ENCODE measurements around the gene SAP30BP.

SAP30BP gene

DNA sequence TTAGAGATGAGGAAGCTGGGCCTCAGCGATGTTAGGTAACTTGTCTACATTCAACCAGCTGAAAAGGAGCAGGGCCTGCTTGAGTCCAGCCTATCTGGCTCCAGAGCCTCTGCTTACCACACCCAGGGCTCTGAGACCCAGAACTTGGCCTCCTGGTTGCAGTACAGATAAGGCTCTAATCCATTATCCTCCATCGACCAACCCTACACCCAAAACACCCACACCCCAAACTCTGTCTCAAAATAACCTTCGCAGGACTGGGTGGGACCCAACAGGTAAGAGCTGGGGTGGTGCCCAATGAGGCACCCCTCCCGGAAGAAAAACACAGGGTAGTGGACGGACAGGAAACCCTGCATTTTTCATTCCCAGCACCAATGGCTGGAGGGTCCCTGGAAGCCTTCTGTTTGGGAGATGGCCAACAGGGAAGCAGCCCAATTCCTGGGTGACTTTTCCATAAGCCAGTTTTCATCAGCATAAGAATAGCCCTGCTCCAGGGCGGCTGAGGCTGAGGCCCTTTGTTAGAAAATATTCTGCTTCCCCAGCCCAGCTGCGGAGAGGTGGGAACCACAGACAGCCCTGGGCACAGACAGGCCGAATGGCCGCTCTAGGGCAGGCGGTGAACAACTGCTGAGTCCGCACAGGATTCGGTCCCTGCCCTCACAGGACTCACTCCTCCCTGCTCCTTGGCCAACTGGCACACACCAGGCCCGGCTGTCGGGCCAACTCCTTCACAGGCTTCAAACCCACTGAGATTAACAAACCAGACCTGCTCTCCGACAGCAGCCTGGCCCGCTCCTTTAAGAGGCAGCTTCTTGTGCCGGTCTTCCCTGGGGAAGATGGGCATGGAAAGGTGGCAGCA, 24.1 kb upstream of the SAP30BP start:
- Histone ChIP-seq H3K4me2 (ENCODE audit: low read depth, low read length, poor library complexity, severe bottlenecking) (no peak overlapping the region), H3F3A (ENCODE audit: insufficient read depth) (no peaks in the 10 kb centered on the region; the same call in 1 of the 2 replicates), H3K27me3 (ENCODE audit: low read length) (no peaks in the 10 kb centered on the region), H3K9me3 (ENCODE audit: insufficient read depth, low read length) (no peaks in the 10 kb centered on the region), H3K27ac (ENCODE audit: low read depth, low read length) (no peak overlapping the region), H2AFZ (ENCODE audit: low read depth, low read length, severe bottlenecking) (no peak overlapping the region), H3K9me2 (replicated peaks; ENCODE audit: insufficient read depth, low read length) (no peaks in the 10 kb centered on the region), H3K9ac (ENCODE audit: low read length) (no peak overlapping the region), H3K4me3 (ENCODE audit: insufficient read depth, low read length, poor library complexity, severe bottlenecking) (no peak overlapping the region), H3K36me3 (ENCODE audit: low read length) (no peaks in the 10 kb centered on the region), H3K79me2 (ENCODE audit: insufficient read depth, low read length) (no peaks in the 10 kb centered on the region), H4K20me1 (ENCODE audit: low read depth, low read length) (no peaks in the 10 kb centered on the region)
- TF ChIP-seq EZH2phosphoT487 (conservative IDR thresholded peaks at IDR 0.05; ENCODE audit: low read length) = no peak
- TF ChIP-seq, protein P1, sequence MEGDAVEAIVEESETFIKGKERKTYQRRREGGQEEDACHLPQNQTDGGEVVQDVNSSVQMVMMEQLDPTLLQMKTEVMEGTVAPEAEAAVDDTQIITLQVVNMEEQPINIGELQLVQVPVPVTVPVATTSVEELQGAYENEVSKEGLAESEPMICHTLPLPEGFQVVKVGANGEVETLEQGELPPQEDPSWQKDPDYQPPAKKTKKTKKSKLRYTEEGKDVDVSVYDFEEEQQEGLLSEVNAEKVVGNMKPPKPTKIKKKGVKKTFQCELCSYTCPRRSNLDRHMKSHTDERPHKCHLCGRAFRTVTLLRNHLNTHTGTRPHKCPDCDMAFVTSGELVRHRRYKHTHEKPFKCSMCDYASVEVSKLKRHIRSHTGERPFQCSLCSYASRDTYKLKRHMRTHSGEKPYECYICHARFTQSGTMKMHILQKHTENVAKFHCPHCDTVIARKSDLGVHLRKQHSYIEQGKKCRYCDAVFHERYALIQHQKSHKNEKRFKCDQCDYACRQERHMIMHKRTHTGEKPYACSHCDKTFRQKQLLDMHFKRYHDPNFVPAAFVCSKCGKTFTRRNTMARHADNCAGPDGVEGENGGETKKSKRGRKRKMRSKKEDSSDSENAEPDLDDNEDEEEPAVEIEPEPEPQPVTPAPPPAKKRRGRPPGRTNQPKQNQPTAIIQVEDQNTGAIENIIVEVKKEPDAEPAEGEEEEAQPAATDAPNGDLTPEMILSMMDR (IDR thresholded peaks at IDR 0.05; ENCODE audit: insufficient read depth, low read length, poor library complexity, severe bottlenecking) = no peak

DNA sequence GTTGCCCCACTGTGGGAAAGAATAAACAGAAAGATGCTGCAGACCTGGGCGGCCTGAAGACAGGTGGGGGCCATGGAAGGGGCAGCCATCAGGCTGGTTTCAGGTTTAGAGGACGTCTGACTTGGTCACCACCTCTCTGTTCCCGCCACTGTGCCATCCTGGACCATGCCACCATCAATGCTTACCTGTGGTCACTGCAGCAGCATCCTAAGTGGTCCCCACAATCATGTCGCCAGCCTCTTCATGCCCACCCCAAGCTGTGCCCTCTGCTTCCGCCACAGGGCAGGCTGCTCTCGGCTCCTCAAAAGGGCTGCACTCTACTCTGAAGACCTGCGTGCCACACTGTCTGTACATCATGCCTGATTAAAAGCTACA, 23.5 kb upstream of the SAP30BP start:
- H3K4me2 ChIP-seq (ENCODE audit: low read depth, low read length, poor library complexity, severe bottlenecking) = no peak overlapping the region
- no peaks in the 10 kb centered on the region for H4K20me1 ChIP-seq (ENCODE audit: low read depth, low read length)
- no peaks in the 10 kb centered on the region for H3K9me3 ChIP-seq (ENCODE audit: insufficient read depth, low read length)
- H3K79me2 ChIP-seq (ENCODE audit: insufficient read depth, low read length) = no peaks in the 10 kb centered on the region
- no peak overlapping the region for H3K4me3 ChIP-seq (ENCODE audit: insufficient read depth, low read length, poor library complexity, severe bottlenecking)
- H2AFZ ChIP-seq (ENCODE audit: low read depth, low read length, severe bottlenecking) = no peak overlapping the region
- H3K9ac ChIP-seq (ENCODE audit: low read length) = no peak overlapping the region
- H3F3A ChIP-seq (ENCODE audit: insufficient read depth) = no peaks in the 10 kb centered on the region; the same call in 1 of the 2 replicates
- H3K27ac ChIP-seq (ENCODE audit: low read depth, low read length) = no peak overlapping the region
- no peaks in the 10 kb centered on the region for H3K36me3 ChIP-seq (ENCODE audit: low read length)
- H3K9me2 ChIP-seq (replicated peaks; ENCODE audit: insufficient read depth, low read length) = no peaks in the 10 kb centered on the region
- no peaks in the 10 kb centered on the region for H3K27me3 ChIP-seq (ENCODE audit: low read length)
- TF ChIP-seq EZH2phosphoT487 (conservative IDR thresholded peaks at IDR 0.05; ENCODE audit: low read length) = no peak
- TF ChIP-seq, protein P1 (IDR thresholded peaks at IDR 0.05; ENCODE audit: insufficient read depth, low read length, poor library complexity, severe bottlenecking) = no peak

DNA sequence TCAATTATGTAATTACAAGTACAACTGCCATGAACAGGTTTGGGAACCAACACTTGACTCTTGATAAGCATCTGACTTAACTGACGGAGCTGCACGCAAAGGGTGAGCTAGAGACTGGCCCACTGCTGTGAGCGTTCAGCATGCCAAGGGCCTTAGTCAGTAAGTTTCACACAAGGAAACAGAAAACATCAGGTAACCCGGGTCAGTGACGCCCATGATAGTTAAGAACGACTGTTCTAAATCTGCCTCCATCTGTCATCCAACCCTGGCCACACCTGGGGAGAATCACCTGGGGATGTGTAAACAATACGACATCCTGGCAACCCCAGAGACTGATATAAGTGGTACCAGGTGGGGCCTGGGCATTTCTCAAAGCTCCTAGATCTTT, 21.6 kb upstream of the SAP30BP start:
- Histone ChIP-seq H3K36me3 (ENCODE audit: low read length) (no peaks in the 10 kb centered on the region), H3K9me2 (replicated peaks; ENCODE audit: insufficient read depth, low read length) (no peaks in the 10 kb centered on the region), H3K27me3 (ENCODE audit: low read length) (no peaks in the 10 kb centered on the region), H3K9ac (ENCODE audit: low read length) (no peak overlapping the region), H2AFZ (ENCODE audit: low read depth, low read length, severe bottlenecking) (no peak overlapping the region), H3K9me3 (ENCODE audit: insufficient read depth, low read length) (no peaks in the 10 kb centered on the region), H3K4me3 (ENCODE audit: insufficient read depth, low read length, poor library complexity, severe bottlenecking) (no peak overlapping the region), H3K4me2 (ENCODE audit: low read depth, low read length, poor library complexity, severe bottlenecking) (no peak overlapping the region), H3K27ac (ENCODE audit: low read depth, low read length) (no peak overlapping the region), H3K79me2 (ENCODE audit: insufficient read depth, low read length) (no peaks in the 10 kb centered on the region), H4K20me1 (ENCODE audit: low read depth, low read length) (no peaks in the 10 kb centered on the region), H3F3A (ENCODE audit: insufficient read depth) (no peaks in the 10 kb centered on the region; the same call in 1 of the 2 replicates)
- no peak for TF ChIP-seq EZH2phosphoT487 (conservative IDR thresholded peaks at IDR 0.05; ENCODE audit: low read length)
- TF ChIP-seq, protein P1 (IDR thresholded peaks at IDR 0.05; ENCODE audit: insufficient read depth, low read length, poor library complexity, severe bottlenecking) = no peak

Measured in SU-DHL-6 (cell line).